ENCODE data around the gene HBP1. TPM values are rescaled to one million over a fixed set of nuclear protein-coding genes. Genes with fewer than 3 reads are reported as not detected.
"Not testable (repeated sequence)": the region's sequence is repeated elsewhere in the genome, so short reads cannot be mapped to it uniquely, and the experiment has no call there.

The HBP1 gene
- total and polyA plus RNA-seq, 8 donors: 12.5 to 201 (median 47.3) TPM

DNA sequence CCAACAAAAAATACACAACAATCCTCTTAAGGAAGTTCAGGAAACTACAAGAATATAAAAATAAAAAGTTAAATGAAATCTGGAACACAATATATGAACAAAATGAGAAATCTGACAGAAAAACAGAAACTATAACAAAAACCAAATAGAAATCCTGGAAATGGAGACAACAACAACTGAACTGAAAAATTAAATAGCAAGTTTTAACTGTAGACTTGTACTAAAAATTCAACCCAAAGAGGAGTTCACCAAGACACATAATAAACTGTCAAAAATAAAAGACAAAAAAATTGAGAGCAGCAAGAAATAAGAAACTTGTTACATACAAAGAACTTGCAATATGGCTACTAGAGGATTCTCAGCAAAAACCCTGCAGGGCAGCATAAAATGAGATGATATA lies 45.1 kb downstream of the HBP1 start:
- DNase-seq: no peak
- Histone ChIP-seq H3K36me3 (peaks cover 0 to 20% (median 20%) of the 10 kb centered on the region in 4 donors), H3K27me3 (no peaks in the 10 kb centered on the region), H3K4me1 (no peaks in the 10 kb centered on the region), H3K4me3 (no peak overlapping the region), H3K9me3 (no peaks in the 10 kb centered on the region), H3K27ac (no peak overlapping the region)
- TF ChIP-seq POLR2AphosphoS5 (IDR thresholded peaks at IDR 0.05) (no peak), EP300 (IDR thresholded peaks at IDR 0.05) (no peak), POLR2A (IDR thresholded peaks at IDR 0.05) (no peak)
- TF ChIP-seq, protein P1, sequence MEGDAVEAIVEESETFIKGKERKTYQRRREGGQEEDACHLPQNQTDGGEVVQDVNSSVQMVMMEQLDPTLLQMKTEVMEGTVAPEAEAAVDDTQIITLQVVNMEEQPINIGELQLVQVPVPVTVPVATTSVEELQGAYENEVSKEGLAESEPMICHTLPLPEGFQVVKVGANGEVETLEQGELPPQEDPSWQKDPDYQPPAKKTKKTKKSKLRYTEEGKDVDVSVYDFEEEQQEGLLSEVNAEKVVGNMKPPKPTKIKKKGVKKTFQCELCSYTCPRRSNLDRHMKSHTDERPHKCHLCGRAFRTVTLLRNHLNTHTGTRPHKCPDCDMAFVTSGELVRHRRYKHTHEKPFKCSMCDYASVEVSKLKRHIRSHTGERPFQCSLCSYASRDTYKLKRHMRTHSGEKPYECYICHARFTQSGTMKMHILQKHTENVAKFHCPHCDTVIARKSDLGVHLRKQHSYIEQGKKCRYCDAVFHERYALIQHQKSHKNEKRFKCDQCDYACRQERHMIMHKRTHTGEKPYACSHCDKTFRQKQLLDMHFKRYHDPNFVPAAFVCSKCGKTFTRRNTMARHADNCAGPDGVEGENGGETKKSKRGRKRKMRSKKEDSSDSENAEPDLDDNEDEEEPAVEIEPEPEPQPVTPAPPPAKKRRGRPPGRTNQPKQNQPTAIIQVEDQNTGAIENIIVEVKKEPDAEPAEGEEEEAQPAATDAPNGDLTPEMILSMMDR (IDR thresholded peaks at IDR 0.05): no peak
- intact Hi-C loops (cut with DNase I; ENCODE audit: low total_unique reads): no loop called here

DNA sequence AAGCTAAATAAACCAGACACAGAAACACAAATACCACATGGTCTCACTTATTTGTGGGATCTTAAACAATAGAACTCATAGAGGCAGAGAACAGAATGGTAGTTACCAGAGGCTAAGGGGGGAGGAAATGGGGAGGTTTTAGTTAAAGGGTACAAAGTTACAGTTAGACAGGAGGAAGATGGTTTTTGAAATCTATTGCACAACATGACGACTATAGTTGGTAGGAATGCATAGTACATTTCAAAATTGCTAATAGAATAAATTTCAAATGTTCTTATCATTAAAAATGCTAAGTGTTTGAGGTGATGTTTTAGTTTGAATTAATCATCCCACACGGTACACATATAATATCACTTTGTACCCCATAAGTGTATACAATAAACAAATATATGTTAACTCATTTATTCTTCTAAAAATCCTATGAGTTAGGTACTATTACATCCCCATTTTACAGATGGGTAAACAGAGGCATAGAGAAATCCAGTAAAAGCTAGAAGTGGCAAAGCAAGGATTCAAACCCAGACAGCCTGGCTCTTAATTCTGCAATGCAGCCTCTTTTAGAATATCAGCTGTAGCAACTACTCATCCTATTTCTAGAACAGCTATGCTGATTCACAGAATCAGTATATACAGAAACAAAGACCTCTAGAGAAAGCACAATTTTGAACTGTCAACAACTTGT lies 50.9 kb downstream of the HBP1 start:
- no peak for TF ChIP-seq POLR2A (IDR thresholded peaks at IDR 0.05)
- TF ChIP-seq, protein P1 (IDR thresholded peaks at IDR 0.05): no peak
- WGBS, 5 donors: 89 to 99% (median 94%) methylated on average over 2 of the region's 2 CpGs
- Histone ChIP-seq H3K4me3 (no peak overlapping the region), H3K27ac (no peak overlapping the region), H3K36me3 (peaks cover 0 to 13% (median 9%) of the 10 kb centered on the region in 4 donors), H3K4me1 (peaks cover 0 to 6% (median 3%) of the 10 kb centered on the region in 4 donors), H3K27me3 (no peaks in the 10 kb centered on the region), H3K9me3 (no peaks in the 10 kb centered on the region)
- intact Hi-C loops (cut with DNase I; ENCODE audit: low total_unique reads): no loop called here
- no peak for DNase-seq

DNA sequence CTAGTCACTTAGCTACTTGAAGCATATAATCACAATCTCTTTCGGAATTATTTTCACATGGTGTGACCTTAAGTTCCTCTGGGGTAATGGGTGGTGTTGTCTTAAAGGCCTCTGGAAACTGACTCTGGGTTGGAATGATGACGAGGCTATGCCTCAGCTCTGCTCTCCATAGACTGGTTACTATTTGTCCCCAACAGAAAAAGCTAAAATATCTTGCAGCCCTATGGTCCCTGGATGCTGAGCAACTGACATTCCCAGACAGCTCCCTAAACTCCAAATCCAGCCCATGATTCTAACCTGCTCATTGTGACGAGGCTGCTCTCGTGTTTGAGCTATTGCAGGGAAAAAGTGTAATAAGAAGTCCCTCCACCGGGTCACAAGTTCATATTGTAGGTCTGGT lies 51.6 kb downstream of the HBP1 start:
- Histone ChIP-seq H3K27me3 (no peaks in the 10 kb centered on the region), H3K27ac (no peak overlapping the region), H3K36me3 (peaks cover 0 to 13% (median 10%) of the 10 kb centered on the region in 4 donors), H3K4me3 (no peak overlapping the region), H3K9me3 (no peaks in the 10 kb centered on the region), H3K4me1 (peaks cover 0 to 10% (median 4%) of the 10 kb centered on the region in 4 donors)
- no peak for DNase-seq
- TF ChIP-seq, protein P1 (IDR thresholded peaks at IDR 0.05): no peak
- TF ChIP-seq EP300 (IDR thresholded peaks at IDR 0.05) (no peak), POLR2AphosphoS5 (IDR thresholded peaks at IDR 0.05) (no peak), POLR2A (IDR thresholded peaks at IDR 0.05) (no peak)
- intact Hi-C loops (cut with DNase I; ENCODE audit: low total_unique reads): no loop called here
- 95 to 97% (median 95%) methylated on average over 5 of the region's 5 CpGs for WGBS, 5 donors

DNA sequence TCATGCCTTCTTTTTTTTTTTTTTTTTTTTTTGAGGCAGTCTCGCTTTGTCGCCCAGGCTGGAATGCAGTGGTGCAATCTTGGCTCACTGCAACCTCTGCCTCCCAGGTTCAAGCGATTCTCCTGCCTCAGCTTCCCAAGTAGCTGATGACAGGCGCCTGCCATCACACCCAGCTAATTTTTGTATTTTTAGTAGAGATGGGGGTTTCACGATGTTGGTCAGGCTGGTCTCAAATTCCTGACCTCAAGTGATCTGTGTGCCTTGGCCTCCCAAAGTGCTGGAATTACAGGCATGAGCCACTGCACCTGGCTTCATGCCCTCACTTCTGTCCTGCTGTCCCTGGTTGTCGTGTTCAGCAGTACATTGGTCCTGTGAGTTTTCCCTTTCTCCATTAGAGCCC lies 52.0 kb downstream of the HBP1 start:
- H3K27me3 ChIP-seq; H3K4me3 ChIP-seq; H3K9me3 ChIP-seq; H3K4me1 ChIP-seq; DNase-seq; intact Hi-C loops (cut with DNase I; ENCODE audit: low total_unique reads); H3K27ac ChIP-seq: not testable (repeated sequence)
- WGBS, 5 donors: 89 to 100% (median 97%) methylated on average over 5 to 6 of the region's 6 CpGs
- H3K36me3 ChIP-seq: peaks cover 0 to 18% (median 12%) of the 10 kb centered on the region in 4 donors

All from stomach (tissue), 9 donors.